GM19468 (cell line): ENCODE results near the gene TCEANC2.

Source experiments
- ATAC-seq: cut with Tn5 transposase; IDR thresholded peaks from one replicate; pipeline ENCODE4 v1.9.1; 2021; ENCODE audit warnings: mild to moderate bottlenecking, moderate library complexity, moderate number of reproducible peaks; ENCODE audit not compliant: unreplicated experiment; ENCODE audit errors: extremely low read depth

TCEANC2 gene

GRCh38 chr1:54127594-54128300 lies 74.3 kb downstream of the TCEANC2 start:
- no peak for ATAC-seq

- ATAC-seq, result no peak
These were observed 76.5 kb downstream of the TCEANC2 start for GRCh38 chr1:54129858-54130257.

GRCh38 chr1:54131419-54131818 lies 78.0 kb downstream of the TCEANC2 start:
- ATAC-seq, result no peak

GRCh38 chr1:54132495-54132894 lies 79.1 kb downstream of the TCEANC2 start:
- ATAC-seq, result no peak

- ATAC-seq, result no peak
These were observed 80.9 kb downstream of the TCEANC2 start for GRCh38 chr1:54134295-54134694.

GRCh38 chr1:54135436-54136120 lies 82.2 kb downstream of the TCEANC2 start:
- ATAC-seq, result no peak

- ATAC-seq, result no peak
These were observed 83.0 kb downstream of the TCEANC2 start for GRCh38 chr1:54136269-54136896.

- ATAC-seq, result no peak
These were observed 83.6 kb downstream of the TCEANC2 start for GRCh38 chr1:54136963-54137533.

GRCh38 chr1:54137534-54138061 lies 84.2 kb downstream of the TCEANC2 start:
- no peak for ATAC-seq

- no peak for ATAC-seq
These were observed 85.6 kb downstream of the TCEANC2 start for GRCh38 chr1:54138994-54139393.

- no peak for ATAC-seq
These were observed 86.3 kb downstream of the TCEANC2 start for GRCh38 chr1:54139711-54140110.

GRCh38 chr1:54142146-54142900 lies 88.9 kb downstream of the TCEANC2 start:
- no peak for ATAC-seq

- no peak for ATAC-seq
These were observed 91.0 kb downstream of the TCEANC2 start for GRCh38 chr1:54144366-54144765.

- ATAC-seq, result no peak
These were observed 96.3 kb downstream of the TCEANC2 start for GRCh38 chr1:54149734-54150133.

GRCh38 chr1:54151013-54151412 lies 97.6 kb downstream of the TCEANC2 start:
- ATAC-seq, result no peak

- ATAC-seq, result no peak
These were observed 99.3 kb downstream of the TCEANC2 start, which contains the start of gene CDCP2 for GRCh38 chr1:54152696-54153095. CDCP2 (minus strand) TSS chr1:54153000; CDS start chr1:54152922, 78 bp downstream.

- ATAC-seq, result no peak
These were observed 100.4 kb downstream of the TCEANC2 start for GRCh38 chr1:54153535-54154439.
